ENCODE data around the gene HOXA7.

The HOXA7 gene

DNA sequence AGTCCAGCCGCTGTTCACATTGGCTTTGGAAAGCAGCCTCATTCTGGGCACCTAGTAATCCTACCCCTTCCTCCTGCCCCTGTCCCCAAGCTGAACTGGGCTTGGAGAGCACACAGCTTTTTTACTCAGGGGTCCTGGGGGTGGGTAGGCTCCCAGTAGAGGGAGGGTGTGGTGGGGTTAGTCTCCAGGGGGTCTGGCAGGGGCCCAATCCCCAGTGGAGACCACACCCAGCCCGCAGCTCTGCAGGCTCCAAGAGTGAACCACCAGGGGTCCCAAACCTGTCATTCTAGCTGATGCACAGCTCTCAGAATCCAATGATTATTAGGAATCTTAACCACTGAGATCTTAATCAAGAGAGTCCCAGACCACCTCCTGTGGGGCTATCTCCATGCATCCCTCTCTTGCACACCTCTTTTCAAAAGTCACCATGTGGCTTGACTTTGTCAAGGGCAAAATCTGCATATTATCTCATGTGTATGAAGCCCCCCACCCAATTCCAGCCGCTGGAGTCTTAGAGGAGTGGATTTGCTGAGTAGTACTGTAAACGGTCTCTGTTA lies 25.9 kb upstream of the HOXA7 start (continued):
- TF ChIP-seq, protein P1, sequence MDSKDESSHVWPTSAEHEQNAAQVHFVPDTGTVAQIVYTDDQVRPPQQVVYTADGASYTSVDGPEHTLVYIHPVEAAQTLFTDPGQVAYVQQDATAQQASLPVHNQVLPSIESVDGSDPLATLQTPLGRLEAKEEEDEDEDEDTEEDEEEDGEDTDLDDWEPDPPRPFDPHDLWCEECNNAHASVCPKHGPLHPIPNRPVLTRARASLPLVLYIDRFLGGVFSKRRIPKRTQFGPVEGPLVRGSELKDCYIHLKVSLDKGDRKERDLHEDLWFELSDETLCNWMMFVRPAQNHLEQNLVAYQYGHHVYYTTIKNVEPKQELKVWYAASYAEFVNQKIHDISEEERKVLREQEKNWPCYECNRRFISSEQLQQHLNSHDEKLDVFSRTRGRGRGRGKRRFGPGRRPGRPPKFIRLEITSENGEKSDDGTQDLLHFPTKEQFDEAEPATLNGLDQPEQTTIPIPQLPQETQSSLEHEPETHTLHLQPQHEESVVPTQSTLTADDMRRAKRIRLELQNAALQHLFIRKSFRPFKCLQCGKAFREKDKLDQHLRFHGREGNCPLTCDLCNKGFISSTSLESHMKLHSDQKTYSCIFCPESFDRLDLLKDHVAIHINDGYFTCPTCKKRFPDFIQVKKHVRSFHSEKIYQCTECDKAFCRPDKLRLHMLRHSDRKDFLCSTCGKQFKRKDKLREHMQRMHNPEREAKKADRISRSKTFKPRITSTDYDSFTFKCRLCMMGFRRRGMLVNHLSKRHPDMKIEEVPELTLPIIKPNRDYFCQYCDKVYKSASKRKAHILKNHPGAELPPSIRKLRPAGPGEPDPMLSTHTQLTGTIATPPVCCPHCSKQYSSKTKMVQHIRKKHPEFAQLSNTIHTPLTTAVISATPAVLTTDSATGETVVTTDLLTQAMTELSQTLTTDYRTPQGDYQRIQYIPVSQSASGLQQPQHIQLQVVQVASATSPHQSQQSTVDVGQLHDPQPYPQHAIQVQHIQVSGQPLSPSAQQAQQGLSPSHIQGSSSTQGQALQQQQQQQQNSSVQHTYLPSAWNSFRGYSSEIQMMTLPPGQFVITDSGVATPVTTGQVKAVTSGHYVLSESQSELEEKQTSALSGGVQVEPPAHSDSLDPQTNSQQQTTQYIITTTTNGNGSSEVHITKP (tag by site-specific recombination; IDR thresholded peaks at IDR 0.05) = no peak
- peak; percentile 35; the same call in 1 of the 2 replicates for TF ChIP-seq PATZ1 (tag by site-specific recombination; IDR thresholded peaks at IDR 0.05)
- no peak for TF ChIP-seq ZBTB48 (tag by site-specific recombination; IDR thresholded peaks at IDR 0.05)
- TF ChIP-seq ZNF426 (tag by site-specific recombination; IDR thresholded peaks at IDR 0.05) = 0 out of 2 replicates have a peak, but pooled peaks have one; percentile 5
- TF ChIP-seq GLIS2 (tag by site-specific recombination; IDR thresholded peaks at IDR 0.05) = peak; percentile 87
- peak; percentile 60; the same call in 1 of the 2 replicates for TF ChIP-seq KLF7 (tag by site-specific recombination; IDR thresholded peaks at IDR 0.05; ENCODE audit: borderline replicate concordance)
- TF ChIP-seq ZNF423 (tag by site-specific recombination; IDR thresholded peaks at IDR 0.05) = peak; percentile 97
- peak; percentile 12; the same call in 1 of the 2 replicates for TF ChIP-seq IKZF3 (tag by site-specific recombination; IDR thresholded peaks at IDR 0.05)
- no peak for TF ChIP-seq ZFP37 (tag by site-specific recombination; IDR thresholded peaks at IDR 0.05)
- TF ChIP-seq, protein P2, sequence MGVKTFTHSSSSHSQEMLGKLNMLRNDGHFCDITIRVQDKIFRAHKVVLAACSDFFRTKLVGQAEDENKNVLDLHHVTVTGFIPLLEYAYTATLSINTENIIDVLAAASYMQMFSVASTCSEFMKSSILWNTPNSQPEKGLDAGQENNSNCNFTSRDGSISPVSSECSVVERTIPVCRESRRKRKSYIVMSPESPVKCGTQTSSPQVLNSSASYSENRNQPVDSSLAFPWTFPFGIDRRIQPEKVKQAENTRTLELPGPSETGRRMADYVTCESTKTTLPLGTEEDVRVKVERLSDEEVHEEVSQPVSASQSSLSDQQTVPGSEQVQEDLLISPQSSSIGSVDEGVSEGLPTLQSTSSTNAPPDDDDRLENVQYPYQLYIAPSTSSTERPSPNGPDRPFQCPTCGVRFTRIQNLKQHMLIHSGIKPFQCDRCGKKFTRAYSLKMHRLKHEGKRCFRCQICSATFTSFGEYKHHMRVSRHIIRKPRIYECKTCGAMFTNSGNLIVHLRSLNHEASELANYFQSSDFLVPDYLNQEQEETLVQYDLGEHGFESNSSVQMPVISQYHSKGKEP (tag by site-specific recombination; IDR thresholded peaks at IDR 0.05) = no peak
- peak; percentile 91 for TF ChIP-seq ZBTB8A (tag by site-specific recombination; IDR thresholded peaks at IDR 0.05)
- TF ChIP-seq, protein P3, sequence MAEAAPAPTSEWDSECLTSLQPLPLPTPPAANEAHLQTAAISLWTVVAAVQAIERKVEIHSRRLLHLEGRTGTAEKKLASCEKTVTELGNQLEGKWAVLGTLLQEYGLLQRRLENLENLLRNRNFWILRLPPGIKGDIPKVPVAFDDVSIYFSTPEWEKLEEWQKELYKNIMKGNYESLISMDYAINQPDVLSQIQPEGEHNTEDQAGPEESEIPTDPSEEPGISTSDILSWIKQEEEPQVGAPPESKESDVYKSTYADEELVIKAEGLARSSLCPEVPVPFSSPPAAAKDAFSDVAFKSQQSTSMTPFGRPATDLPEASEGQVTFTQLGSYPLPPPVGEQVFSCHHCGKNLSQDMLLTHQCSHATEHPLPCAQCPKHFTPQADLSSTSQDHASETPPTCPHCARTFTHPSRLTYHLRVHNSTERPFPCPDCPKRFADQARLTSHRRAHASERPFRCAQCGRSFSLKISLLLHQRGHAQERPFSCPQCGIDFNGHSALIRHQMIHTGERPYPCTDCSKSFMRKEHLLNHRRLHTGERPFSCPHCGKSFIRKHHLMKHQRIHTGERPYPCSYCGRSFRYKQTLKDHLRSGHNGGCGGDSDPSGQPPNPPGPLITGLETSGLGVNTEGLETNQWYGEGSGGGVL (tag by site-specific recombination; IDR thresholded peaks at IDR 0.05) = peak; percentile 29; the same call in 1 of the 2 replicates
- no peak for TF ChIP-seq ZNF404 (tag by site-specific recombination; IDR thresholded peaks at IDR 0.05)
- no peak for TF ChIP-seq ZNF768 (tag by site-specific recombination; IDR thresholded peaks at IDR 0.05)
- TF ChIP-seq PRDM4 (tag by site-specific recombination; IDR thresholded peaks at IDR 0.05) = peak; percentile 15; the same call in 1 of the 2 replicates
- no peak for TF ChIP-seq GFI1B (tag by site-specific recombination; IDR thresholded peaks at IDR 0.05)
- no peak for TF ChIP-seq ZNF701 (tag by site-specific recombination; IDR thresholded peaks at IDR 0.05)
- no peak for TF ChIP-seq ZNF660 (tag by site-specific recombination; IDR thresholded peaks at IDR 0.05)
- peak; percentile 76 for TF ChIP-seq KLF1 (tag by site-specific recombination; IDR thresholded peaks at IDR 0.05)
- TF ChIP-seq GLIS1 (tag by site-specific recombination; IDR thresholded peaks at IDR 0.05) = peak; percentile 96
